HG02798 (cell line): ENCODE measurements around the gene DPPA2.

Source experiments
- ATAC-seq: cut with Tn5 transposase; IDR thresholded peaks from one replicate; pipeline ENCODE4 v1.9.1; 2021; ENCODE audit warnings: mild to moderate bottlenecking; ENCODE audit not compliant: unreplicated experiment, poor library complexity

DPPA2 gene

DNA sequence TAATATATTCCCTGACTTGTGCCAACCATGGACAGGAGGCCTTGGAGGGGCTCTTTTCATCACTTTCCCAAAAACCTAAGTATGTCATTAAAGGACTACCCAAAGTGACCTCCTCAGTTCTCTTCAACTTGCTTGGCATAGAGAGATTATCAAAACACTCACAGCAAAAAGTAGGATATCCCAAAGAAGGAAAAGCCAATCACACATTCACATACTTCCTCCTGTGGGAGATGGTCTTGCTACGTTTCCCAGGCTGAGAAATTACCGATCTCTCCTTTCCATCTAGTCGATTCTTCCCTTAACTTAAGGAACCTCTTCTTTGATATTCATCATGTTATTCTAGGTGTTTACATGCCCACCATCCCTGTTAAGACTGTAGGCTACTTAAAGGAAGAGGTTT is 11.9 kb upstream of the DPPA2 start:
- ATAC-seq, result no peak

DNA sequence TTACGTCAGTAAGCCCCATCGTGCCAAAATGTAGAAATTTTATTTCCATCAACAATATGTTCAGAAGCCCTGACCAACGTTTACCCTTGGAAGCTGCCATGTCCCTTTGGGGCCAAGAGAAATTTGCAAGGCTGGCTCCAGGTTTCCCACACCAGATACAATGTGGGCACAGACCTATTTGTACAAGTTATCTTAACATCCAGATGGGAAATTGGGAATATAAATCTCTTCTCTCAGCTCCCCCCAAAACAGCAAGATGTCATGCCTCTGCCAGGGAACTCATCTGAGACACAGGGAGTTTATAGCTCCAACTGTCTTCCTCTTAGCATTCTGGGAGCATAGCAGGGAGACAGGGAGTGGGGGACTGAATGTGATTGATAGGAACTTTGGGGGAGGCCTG is 9.3 kb upstream of the DPPA2 start:
- ATAC-seq, result no peak

DNA sequence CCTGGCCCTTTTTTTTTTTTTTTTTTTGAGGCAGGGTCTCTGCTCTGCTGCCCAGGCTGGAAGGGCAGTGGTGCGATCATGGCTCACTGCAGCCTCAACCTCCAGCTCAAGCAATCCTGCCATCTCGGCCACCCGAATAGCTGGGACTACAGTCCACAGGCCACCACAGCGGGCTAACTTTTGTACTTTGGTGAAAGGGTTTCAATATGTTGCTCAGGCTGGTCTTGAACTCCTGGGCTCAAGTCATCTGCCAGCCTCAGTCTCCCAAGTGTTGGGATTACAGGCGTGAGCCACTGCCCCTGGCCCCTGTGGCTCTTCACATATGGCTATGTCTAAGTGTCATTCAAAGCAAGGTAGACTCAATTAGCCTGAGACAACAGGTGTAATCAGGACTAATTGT is 8.8 kb upstream of the DPPA2 start:
- no peak for ATAC-seq

DNA sequence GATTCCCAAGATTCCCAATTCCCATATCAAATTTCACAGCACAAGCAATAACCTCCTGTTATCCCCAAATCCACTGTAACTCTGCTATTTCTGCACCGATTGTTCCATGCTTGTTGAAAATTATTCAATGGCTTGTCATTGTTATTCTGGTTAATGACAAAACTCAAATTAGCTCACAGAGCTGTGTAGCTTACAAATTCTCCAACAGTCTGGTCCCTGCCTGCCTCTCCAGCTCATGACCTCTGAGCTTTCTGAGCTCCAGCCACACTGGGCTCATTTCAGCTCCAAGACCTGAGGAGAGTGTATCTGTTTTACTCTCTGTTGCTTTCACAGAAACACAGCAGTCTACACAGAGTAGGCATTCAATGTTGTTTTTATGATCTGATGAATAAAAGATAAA is 3.3 kb downstream of the DPPA2 start:
- no peak for ATAC-seq

DNA sequence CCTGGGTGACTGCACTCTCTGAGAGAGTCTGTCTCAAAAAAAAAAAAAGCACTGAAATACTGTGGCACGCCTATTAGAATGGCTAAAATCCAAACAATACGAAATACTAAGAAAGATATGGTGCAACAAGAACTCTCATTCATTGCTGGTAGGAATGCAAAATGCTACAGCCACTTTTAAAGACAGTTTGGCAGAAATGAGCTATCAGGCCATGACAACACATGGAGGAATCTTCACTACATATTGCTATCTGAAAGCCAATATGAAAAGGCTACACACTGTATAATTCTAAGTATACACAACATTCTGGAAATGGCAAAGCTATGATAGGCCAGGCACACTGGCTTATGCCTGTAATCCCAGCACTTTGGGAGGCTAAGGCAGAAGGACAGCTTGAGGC is 18.8 kb downstream of the DPPA2 start:
- ATAC-seq, result no peak

DNA sequence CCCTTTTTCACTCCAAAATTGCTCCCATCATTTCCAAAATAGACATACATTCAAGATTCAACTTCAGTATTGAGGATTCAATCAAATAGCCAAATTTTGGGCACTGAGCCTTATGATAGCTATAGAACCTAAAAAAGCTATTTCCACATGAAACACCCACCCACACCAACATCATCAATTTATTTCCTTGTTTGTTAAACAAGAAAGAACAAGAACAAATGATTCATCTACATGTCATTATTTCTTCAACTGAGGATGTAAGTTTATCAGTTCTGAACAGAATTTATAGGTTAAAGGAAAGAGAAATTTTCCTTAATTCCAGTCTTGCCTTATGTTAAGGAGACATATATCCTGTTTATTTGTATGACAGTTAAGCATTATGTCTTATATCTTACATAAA is 32.2 kb downstream of the DPPA2 start:
- ATAC-seq, result no peak

DNA sequence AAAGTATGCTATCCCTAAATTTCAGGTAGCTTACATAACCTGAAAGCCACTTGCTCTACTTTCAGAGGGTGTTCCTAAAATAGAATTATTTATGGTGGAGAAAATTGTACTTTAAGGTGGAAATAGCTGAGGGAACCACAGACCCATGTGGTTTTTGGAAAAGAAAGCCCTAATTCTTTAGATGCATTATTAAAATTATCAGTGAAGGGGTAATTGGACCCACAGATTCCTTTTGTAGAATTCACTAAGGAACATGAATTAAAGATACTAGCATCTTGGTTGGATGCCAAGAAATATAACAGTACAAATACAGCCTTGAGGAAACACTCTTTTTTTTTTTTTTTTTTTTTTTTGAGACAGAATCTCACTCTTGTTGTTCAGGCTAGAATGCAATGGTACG is 37.8 kb downstream of the DPPA2 start:
- no peak for ATAC-seq

DNA sequence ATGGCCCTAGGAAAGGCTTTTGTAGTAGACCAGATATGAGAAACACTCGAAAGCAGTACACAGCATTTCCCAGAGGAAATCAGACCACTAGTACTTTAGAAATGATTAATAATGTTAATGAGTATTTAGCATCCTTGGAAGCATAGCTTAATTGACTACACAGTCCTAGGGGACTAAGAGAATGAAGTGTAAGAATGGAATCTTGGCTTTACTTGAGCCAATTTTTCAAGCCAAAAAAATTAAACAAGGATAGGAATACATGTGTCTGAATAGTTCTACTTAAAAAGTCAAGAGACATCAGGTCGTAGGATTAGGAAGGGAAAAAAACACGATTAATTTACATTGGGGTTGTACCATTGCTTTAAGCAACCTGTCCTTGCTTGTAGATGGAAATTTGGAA is 38.2 kb downstream of the DPPA2 start:
- no peak for ATAC-seq

DNA sequence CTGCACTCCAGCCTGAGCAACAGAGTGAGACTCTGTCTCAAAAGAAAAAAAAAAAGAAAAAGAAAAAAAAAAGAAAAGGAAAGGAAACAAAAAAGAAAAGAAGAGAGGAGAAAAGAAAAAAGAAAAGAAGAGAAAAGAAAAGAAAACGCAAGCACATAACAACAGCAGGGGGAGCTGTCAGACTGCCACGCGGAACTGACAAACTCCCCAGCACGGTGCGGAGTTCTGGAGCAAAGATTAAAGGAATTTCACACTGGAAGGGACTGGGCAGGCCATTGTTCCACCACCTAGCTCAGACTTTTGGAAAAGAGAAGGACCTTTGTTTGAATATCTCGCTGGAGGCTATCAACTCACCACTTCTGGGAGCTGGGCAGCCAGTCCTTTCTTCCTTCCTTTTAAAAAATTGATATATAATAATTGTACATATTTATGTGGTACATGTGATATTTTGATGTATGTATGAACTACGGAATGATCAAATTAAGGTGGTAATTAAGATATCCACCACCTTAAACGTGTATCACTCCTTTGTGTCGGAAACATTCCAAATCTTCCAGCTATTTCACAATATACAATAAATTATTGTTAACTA is 40.5 kb downstream of the DPPA2 start:
- no peak for ATAC-seq

DNA sequence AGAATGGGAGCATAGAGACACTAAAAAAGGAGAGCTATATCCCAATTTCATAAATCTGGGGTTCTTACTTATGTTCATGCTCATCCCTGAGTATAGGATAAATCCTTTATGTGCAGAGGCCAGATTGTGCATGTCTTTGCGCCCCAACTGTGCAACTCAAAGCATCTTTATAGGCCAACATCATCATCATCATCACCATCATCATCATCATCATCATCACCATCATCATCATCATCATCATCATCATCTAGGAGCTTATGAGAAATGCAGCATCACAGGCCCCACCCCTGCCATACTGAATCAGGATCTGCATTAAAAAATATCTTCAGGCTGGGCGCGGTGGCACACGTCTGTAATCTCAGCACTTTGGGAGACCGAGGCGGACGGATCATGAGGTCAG is 45.5 kb downstream of the DPPA2 start:
- no peak for ATAC-seq

DNA sequence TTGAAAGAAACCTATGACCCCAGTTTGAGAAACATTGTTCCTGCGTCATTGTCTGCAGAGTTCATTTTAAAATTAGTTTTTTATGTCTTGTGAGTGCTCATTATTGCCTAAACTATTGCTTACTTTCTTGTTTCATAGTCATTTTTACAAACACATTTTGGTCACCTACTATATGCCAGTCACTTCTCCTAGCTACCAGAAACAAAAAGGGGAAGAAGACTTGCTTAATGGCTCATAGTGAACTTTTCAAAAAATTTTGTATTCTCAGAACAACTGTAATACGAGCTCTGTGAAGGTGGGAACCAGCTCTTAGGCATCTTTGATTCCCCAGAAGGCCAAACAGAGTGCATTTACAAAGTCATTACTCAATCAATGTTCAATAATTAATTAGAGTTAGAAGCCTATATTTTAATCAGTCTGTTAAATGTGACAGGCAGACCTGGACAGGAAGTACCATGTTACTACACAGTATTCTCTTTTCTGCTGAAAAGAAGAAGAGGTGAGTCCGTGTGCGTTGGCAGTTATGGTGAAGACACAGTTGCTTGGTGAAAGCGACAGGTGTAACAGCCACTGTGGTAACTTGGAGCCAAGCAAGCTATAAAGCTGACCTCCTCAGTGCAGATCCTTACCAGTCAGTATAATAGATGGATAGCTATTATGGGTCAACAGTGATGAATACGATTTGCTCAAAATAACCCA is 46.6 kb downstream of the DPPA2 start:
- ATAC-seq, result no peak

DNA sequence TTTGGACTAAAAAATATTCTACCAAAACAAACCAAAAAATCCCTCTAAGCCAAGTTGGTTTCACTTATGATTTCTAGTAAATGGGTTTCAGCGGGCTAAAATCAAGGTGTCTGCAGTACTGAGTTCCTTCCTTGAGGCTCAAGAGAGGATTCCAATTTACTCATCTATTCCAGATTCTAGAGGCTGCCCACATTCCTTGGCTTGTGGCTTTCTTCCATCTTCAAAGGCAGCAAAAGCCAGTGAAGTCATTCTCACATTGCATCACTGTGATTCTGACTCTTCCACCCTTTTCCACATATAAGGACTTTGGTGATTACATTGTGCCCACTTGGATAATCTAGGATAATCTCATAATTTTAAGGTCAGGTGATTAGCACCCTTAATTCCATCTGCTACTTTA is 48.1 kb downstream of the DPPA2 start:
- no peak for ATAC-seq

DNA sequence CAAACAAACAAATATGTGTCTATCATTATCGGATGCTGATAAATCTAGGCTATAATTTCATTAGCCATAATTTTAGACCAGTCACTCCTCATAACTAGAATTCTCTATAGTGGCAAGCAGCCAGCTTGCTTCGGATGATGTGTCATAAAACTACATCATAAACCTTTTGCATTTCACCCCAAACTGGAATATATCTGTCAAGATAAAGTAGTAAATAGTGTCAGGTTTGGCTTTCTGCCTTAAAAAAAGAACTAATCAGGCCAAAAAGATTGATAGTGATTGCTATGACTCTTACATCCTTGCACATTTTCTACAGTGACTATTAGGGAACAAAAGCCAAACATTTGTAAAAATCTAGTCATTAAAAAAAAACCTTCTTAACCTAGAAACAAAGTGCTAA is 51.0 kb downstream of the DPPA2 start:
- ATAC-seq, result no peak

DNA sequence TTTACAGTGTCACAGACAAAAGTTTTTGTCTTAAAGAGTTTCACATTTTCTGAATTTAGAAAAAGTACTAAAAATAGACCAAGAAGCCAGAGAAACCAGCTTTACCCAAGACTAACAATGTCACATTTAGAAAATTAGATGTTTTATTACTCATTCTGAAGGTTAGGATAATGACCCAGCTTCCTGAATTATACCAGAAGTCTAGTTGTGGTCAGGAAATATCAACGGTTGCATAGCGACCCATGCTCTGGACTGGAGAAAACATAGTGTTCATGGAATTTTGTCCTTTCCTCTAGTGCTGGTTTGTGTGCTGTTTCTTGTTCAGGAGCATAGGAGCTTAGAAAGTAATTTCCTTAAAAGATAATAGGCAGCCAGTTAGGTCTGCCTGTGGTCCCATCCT is 59.0 kb downstream of the DPPA2 start:
- no peak for ATAC-seq

DNA sequence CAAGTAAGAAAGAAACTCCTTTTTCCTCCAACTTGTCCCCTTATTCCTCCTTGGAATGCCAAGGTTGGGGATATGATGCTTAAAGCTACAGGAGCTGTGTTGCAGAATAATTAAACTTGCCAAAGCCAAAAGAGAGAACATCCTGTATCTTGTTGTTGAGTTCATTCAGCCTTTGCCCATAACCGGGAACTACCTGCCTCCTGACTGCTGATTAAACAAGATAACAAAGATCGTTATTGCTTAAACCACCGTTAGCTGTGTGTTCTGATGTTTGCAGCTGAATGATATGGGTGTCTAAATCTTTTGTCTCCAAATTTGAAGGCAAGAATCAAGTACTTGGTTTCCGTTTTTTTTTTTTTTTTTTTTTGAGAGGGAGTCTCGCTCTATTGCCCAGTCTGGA is 61.5 kb downstream of the DPPA2 start:
- ATAC-seq, result no peak

DNA sequence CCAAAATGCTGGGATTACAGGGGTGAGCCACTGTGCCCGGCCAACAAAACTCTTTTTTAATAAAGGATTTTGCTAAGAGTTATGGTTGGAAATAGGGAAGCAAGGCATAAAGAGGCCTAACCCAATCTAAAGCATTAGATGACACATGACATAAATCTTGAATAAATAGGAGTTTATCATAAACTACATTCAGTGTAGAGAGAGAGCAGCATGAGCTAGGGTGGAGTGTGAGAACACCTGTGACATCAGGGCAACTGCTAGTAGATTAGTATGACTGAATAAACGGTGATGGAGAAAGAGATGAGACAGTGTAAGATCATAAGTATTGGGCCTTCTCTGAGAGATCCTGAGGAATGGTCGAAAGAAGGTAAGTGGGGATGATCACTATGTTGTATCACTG is 63.7 kb downstream of the DPPA2 start:
- ATAC-seq, result no peak
